ENCODE data around the gene EFCAB6.

DNA sequence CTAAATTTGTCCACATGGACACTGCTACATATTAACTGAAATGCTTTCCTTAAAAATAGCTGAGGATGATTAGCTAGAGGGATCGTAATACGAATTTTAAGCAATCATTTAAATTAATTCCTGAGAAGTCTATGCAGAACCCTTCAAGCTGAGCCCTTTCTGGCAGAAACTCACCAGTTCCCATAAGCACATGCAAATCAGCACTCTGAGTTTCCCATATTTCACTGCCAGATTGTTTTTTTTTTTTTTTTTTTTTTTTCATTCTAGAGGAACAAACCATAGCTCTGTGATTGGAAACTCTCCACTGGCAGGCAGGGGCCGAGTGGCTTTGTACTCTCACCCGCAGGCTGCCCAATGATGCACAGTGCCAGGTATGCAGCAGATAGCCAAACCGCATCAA is 145.6 kb downstream of the EFCAB6 start:
- TF ChIP-seq, protein P1, sequence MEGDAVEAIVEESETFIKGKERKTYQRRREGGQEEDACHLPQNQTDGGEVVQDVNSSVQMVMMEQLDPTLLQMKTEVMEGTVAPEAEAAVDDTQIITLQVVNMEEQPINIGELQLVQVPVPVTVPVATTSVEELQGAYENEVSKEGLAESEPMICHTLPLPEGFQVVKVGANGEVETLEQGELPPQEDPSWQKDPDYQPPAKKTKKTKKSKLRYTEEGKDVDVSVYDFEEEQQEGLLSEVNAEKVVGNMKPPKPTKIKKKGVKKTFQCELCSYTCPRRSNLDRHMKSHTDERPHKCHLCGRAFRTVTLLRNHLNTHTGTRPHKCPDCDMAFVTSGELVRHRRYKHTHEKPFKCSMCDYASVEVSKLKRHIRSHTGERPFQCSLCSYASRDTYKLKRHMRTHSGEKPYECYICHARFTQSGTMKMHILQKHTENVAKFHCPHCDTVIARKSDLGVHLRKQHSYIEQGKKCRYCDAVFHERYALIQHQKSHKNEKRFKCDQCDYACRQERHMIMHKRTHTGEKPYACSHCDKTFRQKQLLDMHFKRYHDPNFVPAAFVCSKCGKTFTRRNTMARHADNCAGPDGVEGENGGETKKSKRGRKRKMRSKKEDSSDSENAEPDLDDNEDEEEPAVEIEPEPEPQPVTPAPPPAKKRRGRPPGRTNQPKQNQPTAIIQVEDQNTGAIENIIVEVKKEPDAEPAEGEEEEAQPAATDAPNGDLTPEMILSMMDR (IDR thresholded peaks at IDR 0.05): no peak
- TF ChIP-seq POLR2A (IDR thresholded peaks at IDR 0.05) (no peak), POLR2AphosphoS5 (IDR thresholded peaks at IDR 0.05) (no peak)
